ENCODE measurements around the gene DOCK4.

DOCK4 gene

DNA sequence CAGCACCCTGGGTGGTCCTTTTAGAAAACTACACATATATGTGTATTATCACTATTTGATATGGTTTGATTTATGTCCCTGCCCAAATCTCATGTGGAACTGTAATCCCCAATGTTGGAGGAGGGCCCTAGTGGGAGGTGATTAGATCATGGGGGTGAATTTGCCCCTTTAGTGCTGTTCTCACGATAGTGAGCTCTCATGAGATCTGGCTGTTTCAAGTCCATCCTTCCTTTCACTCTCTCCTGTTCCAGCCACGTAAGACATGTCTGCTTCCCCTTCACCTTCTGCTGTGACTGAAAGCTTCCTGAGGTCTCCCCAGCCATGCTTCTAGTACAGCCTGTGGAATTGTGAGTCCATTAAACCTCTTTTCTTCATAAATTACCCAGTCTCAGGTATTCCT is 37.3 kb downstream of the DOCK4 start:
- Mint-ChIP-seq H3K4me1 (no peaks in the 10 kb centered on the region), H3K27ac (no peak overlapping the region), H3K27me3 (no peaks in the 10 kb centered on the region), H3K36me3 (no peaks in the 10 kb centered on the region), H3K4me3 (no peak overlapping the region), H3K9me3 (no peaks in the 10 kb centered on the region)
- CTCF ChIA-PET = no interaction called here
- no peak for DNase-seq

- Mint-ChIP-seq H3K27me3 (peaks cover 2% of the 10 kb centered on the region), H3K36me3 (no peaks in the 10 kb centered on the region), H3K27ac (no peak overlapping the region), H3K4me3 (no peak overlapping the region), H3K4me1 (no peaks in the 10 kb centered on the region), H3K9me3 (no peaks in the 10 kb centered on the region)
- CTCF ChIA-PET = interaction anchor here (0.6 kb wide), 1 partner anchor 10 kb away, joined by 3 read pairs; no protein-coding TSS in a partner anchor
- no peak for DNase-seq
Measured at GRCh38 chr7:112167147-112167546, 39.1 kb downstream of the DOCK4 start.

DNA sequence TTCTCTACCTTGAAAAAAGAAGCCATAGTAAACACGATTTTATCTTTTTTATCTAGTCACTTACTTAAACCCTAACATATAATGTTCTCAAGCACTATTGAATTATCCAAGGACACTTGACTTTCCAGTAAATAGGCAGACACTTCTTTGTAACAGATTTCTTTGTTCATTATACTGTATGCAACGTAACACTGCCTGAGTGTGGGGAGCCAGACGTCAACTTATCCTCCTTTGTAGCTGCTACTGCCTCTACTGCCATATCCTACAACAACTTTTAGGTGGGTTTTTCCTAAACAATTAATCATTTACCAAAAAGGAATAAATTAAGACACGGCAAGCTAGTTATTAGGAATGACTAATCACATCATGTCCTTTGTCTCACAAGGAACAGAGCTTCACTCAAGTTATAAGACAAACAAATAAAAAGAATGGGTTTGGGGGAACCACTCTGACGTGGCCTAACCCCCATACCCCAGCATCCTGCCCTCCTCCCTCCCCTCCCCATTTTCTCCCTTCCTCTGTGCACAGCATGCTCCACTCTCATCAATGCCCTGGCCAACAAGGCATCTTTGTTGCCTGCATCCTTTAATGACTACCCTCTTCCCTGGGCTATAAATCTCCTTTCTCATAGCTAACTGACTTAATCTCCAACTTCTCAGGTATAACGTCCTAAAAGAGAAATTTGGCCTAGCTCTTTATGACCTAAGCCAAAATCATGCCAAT is 43.3 kb downstream of the DOCK4 start:
- DNase-seq = no peak
- H3K4me1 Mint-ChIP-seq = no peaks in the 10 kb centered on the region
- no peaks in the 10 kb centered on the region for H3K36me3 Mint-ChIP-seq
- H3K9me3 Mint-ChIP-seq = no peaks in the 10 kb centered on the region
- H3K27ac Mint-ChIP-seq = no peak overlapping the region
- peaks cover 8% of the 10 kb centered on the region for H3K27me3 Mint-ChIP-seq
- CTCF ChIA-PET = interaction anchor here (0.6 kb wide), 1 partner anchor 115 kb away, joined by 3 read pairs; no protein-coding TSS in a partner anchor
- no peak overlapping the region for H3K4me3 Mint-ChIP-seq

GRCh38 chr7:112162142-112162766 is 43.9 kb downstream of the DOCK4 start:
- H3K36me3 Mint-ChIP-seq = no peaks in the 10 kb centered on the region
- H3K27me3 Mint-ChIP-seq = peaks cover 8% of the 10 kb centered on the region
- CTCF ChIA-PET = no interaction called here
- no peaks in the 10 kb centered on the region for H3K9me3 Mint-ChIP-seq
- no peak for DNase-seq
- H3K4me3 Mint-ChIP-seq = no peak overlapping the region
- no peak overlapping the region for H3K27ac Mint-ChIP-seq
- no peaks in the 10 kb centered on the region for H3K4me1 Mint-ChIP-seq

- CTCF ChIA-PET = no interaction called here
- H3K4me3 Mint-ChIP-seq = no peak overlapping the region
- no peak for DNase-seq
- H3K27me3 Mint-ChIP-seq = peaks cover 8% of the 10 kb centered on the region
- no peaks in the 10 kb centered on the region for H3K4me1 Mint-ChIP-seq
- H3K27ac Mint-ChIP-seq = no peak overlapping the region
- no peaks in the 10 kb centered on the region for H3K9me3 Mint-ChIP-seq
- no peaks in the 10 kb centered on the region for H3K36me3 Mint-ChIP-seq
Measured at GRCh38 chr7:112161253-112162141, 44.7 kb downstream of the DOCK4 start.

- H3K9me3 Mint-ChIP-seq = no peaks in the 10 kb centered on the region
- CTCF ChIA-PET = no interaction called here
- no peak for DNase-seq
Measured at GRCh38 chr7:112160771-112161150, 45.4 kb downstream of the DOCK4 start.

GRCh38 chr7:112160130-112160770 is 45.9 kb downstream of the DOCK4 start:
- H3K27me3 Mint-ChIP-seq = peaks cover 15% of the 10 kb centered on the region
- H3K4me1 Mint-ChIP-seq = no peaks in the 10 kb centered on the region
- no peaks in the 10 kb centered on the region for H3K36me3 Mint-ChIP-seq
- H3K27ac Mint-ChIP-seq = no peak overlapping the region
- no peaks in the 10 kb centered on the region for H3K9me3 Mint-ChIP-seq
- no peak overlapping the region for H3K4me3 Mint-ChIP-seq
- no peak for DNase-seq
- CTCF ChIA-PET = no interaction called here

More at GRCh38 chr7:112160771-112161150, 45.4 kb downstream of the DOCK4 start:
- Mint-ChIP-seq H3K4me1 (no peaks in the 10 kb centered on the region), H3K4me3 (no peak overlapping the region), H3K36me3 (no peaks in the 10 kb centered on the region), H3K27me3 (peaks cover 11% of the 10 kb centered on the region), H3K27ac (peak overlapping the region; percentile 47)

DNA sequence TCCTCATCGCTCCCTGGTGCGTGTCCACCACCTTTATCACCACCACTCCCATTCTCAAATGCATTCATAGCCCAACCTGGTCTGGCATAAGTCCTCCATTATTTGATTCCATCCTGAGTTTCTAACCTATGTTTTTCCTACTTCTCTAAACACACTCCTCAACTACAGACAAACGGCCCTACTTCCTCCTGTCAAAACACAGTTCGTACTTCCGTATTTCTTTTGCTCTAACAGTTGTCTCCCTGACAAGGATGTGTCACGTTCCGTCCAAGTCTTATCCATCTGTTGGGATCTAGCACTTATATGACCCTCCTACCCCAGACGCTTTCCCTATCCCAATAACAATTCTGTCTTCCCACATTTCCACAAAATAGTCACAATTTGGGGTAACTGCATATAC is 46.8 kb downstream of the DOCK4 start:
- no peak for DNase-seq
- Mint-ChIP-seq H3K36me3 (no peaks in the 10 kb centered on the region), H3K27me3 (peaks cover 15% of the 10 kb centered on the region), H3K4me3 (no peak overlapping the region), H3K9me3 (no peaks in the 10 kb centered on the region), H3K27ac (no peak overlapping the region), H3K4me1 (no peaks in the 10 kb centered on the region)
- CTCF ChIA-PET = no interaction called here

DNA sequence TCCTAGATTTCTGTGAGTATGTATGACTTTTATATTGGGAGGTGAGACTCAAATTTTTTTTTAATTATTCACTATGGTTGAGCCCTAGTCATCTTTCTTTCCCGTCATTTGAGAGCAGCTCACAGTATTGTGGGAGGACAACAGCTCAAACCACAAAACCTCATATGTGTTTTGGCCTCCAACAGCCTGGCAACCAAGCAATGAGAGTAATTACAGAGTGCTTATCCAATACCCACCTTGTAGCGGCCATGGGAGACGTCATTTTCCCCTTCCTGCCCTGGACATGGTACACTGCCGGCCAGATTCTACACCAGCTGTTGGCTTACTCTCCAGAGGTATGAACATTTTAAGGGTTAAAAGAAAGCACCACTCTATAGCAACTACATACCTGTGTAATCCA is 49.1 kb downstream of the DOCK4 start:
- no peak for DNase-seq
- no peaks in the 10 kb centered on the region for H3K4me1 Mint-ChIP-seq
- peaks cover 12% of the 10 kb centered on the region for H3K27me3 Mint-ChIP-seq
- H3K36me3 Mint-ChIP-seq = no peaks in the 10 kb centered on the region
- CTCF ChIA-PET = no interaction called here
- H3K9me3 Mint-ChIP-seq = no peaks in the 10 kb centered on the region
- no peak overlapping the region for H3K4me3 Mint-ChIP-seq
- H3K27ac Mint-ChIP-seq = no peak overlapping the region

DNA sequence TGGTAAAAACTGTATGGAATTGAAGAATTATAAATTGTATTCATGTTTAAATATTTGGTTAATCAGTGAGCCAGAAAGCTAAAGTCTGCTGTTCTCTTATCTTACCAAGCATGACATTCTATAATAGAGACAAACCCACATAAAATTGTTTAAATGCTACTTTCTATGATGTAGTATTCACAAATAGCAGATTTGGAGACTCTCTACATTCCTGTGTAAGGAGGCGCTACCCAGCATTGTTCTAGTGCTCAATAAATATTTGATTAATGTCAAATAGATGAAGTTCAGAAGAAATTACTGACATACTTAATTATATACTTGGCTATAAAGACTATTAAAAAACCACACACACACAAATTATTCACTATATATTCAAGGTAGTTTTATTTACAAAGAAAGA is 49.8 kb downstream of the DOCK4 start:
- Mint-ChIP-seq H3K9me3 (no peaks in the 10 kb centered on the region), H3K4me1 (no peaks in the 10 kb centered on the region), H3K27me3 (peaks cover 15% of the 10 kb centered on the region), H3K4me3 (no peak overlapping the region), H3K36me3 (no peaks in the 10 kb centered on the region), H3K27ac (no peak overlapping the region)
- CTCF ChIA-PET = no interaction called here
- no peak for DNase-seq

GRCh38 chr7:112154690-112155089 is 51.5 kb downstream of the DOCK4 start:
- CTCF ChIA-PET = no interaction called here
- Mint-ChIP-seq H3K4me3 (no peak overlapping the region), H3K9me3 (no peaks in the 10 kb centered on the region), H3K27ac (no peak overlapping the region), H3K4me1 (no peaks in the 10 kb centered on the region), H3K27me3 (peaks cover 19% of the 10 kb centered on the region), H3K36me3 (no peaks in the 10 kb centered on the region)
- DNase-seq = no peak

GRCh38 chr7:112152186-112152585 is 54.0 kb downstream of the DOCK4 start:
- no peaks in the 10 kb centered on the region for H3K9me3 Mint-ChIP-seq
- peaks cover 19% of the 10 kb centered on the region for H3K27me3 Mint-ChIP-seq
- H3K4me3 Mint-ChIP-seq = no peak overlapping the region
- CTCF ChIA-PET = no interaction called here
- DNase-seq = no peak
- no peaks in the 10 kb centered on the region for H3K36me3 Mint-ChIP-seq
- H3K27ac Mint-ChIP-seq = no peak overlapping the region
- H3K4me1 Mint-ChIP-seq = no peaks in the 10 kb centered on the region

GRCh38 chr7:112150823-112151641 is 55.2 kb downstream of the DOCK4 start:
- Mint-ChIP-seq H3K27me3 (peaks cover 19% of the 10 kb centered on the region), H3K9me3 (no peaks in the 10 kb centered on the region), H3K4me1 (no peaks in the 10 kb centered on the region), H3K4me3 (no peak overlapping the region), H3K27ac (no peak overlapping the region), H3K36me3 (no peaks in the 10 kb centered on the region)
- CTCF ChIA-PET = no interaction called here
- DNase-seq = no peak

GRCh38 chr7:112149734-112150133 is 56.5 kb downstream of the DOCK4 start:
- H3K27me3 Mint-ChIP-seq = peaks cover 12% of the 10 kb centered on the region
- H3K27ac Mint-ChIP-seq = no peak overlapping the region
- no peaks in the 10 kb centered on the region for H3K9me3 Mint-ChIP-seq
- H3K4me1 Mint-ChIP-seq = no peaks in the 10 kb centered on the region
- DNase-seq = no peak
- H3K36me3 Mint-ChIP-seq = no peaks in the 10 kb centered on the region
- H3K4me3 Mint-ChIP-seq = no peak overlapping the region
- CTCF ChIA-PET = no interaction called here

Data from activated naive CD4-positive, alpha-beta T cell treated with anti-CD3 and anti-CD28 coated beads, Interleukin-2, amount 10 ng/mL, durations not matched to agents 7 days and 5 days (primary cell).